NCI-H774 (cell line): ENCODE measurements around the gene PRKG2.

Experiments
- DNase-seq: peaks from one replicate; lab custom pipeline; 2025; lab: John Stamatoyannopoulos, UW

Gene PRKG2

GRCh38 chr4:81096566-81096965 is 118.5 kb downstream of the PRKG2 start:
- no peak for DNase-seq

GRCh38 chr4:81095389-81095788 is 119.6 kb downstream of the PRKG2 start:
- no peak for DNase-seq

GRCh38 chr4:81093720-81094401 is 121.2 kb downstream of the PRKG2 start:
- DNase-seq = no peak

- DNase-seq = no peak
Measured at GRCh38 chr4:81085979-81086378, 129.0 kb downstream of the PRKG2 start.

GRCh38 chr4:81085291-81085690 is 129.7 kb downstream of the PRKG2 start:
- no peak for DNase-seq

GRCh38 chr4:81084634-81085033 is 130.4 kb downstream of the PRKG2 start:
- DNase-seq = no peak

- no peak for DNase-seq
Measured at GRCh38 chr4:81084029-81084428, 131.0 kb downstream of the PRKG2 start.

GRCh38 chr4:81081156-81081555 is 133.9 kb downstream of the PRKG2 start:
- DNase-seq = no peak

GRCh38 chr4:81071013-81071412 is 144.0 kb downstream of the PRKG2 start:
- DNase-seq = no peak

GRCh38 chr4:81069706-81070331 is 145.2 kb downstream of the PRKG2 start:
- peak; percentile 76 for DNase-seq

- DNase-seq = no peak
Measured at GRCh38 chr4:81065446-81065845, 149.6 kb downstream of the PRKG2 start.

GRCh38 chr4:81062001-81062400 is 153.0 kb downstream of the PRKG2 start:
- DNase-seq = no peak

- DNase-seq = no peak
Measured at GRCh38 chr4:81061344-81061730, 153.7 kb downstream of the PRKG2 start.

GRCh38 chr4:81060587-81061343 is 154.3 kb downstream of the PRKG2 start:
- DNase-seq = no peak

- no peak for DNase-seq
Measured at GRCh38 chr4:81058621-81059020, 156.4 kb downstream of the PRKG2 start.

GRCh38 chr4:81052119-81053068 is 162.6 kb downstream of the PRKG2 start:
- peak; percentile 22 for DNase-seq

- no peak for DNase-seq
Measured at GRCh38 chr4:81049907-81050306, 165.1 kb downstream of the PRKG2 start.

- DNase-seq = no peak
Measured at GRCh38 chr4:81049330-81049729, 165.7 kb downstream of the PRKG2 start.

- no peak for DNase-seq
Measured at GRCh38 chr4:81042578-81043365, 172.2 kb downstream of the PRKG2 start.

GRCh38 chr4:81040012-81040659 is 174.9 kb downstream of the PRKG2 start:
- DNase-seq = peak; percentile 7
